Stimulated activated CD8-positive, alpha-beta memory T cell treated with anti-CD3 and anti-CD28 coated beads, Interleukin-2, amount 100 ng/mL, for 48 hours (primary cell): ENCODE results near the gene CCDC24.

ENCODE experiments used
- DNase-seq, 2 donors: peaks; one replicate each; pipeline ENCODE4 v3.0.0-alpha.2; 2020; ENCODE audit warnings: low read depth in 2 of 2

CCDC24 gene

DNA sequence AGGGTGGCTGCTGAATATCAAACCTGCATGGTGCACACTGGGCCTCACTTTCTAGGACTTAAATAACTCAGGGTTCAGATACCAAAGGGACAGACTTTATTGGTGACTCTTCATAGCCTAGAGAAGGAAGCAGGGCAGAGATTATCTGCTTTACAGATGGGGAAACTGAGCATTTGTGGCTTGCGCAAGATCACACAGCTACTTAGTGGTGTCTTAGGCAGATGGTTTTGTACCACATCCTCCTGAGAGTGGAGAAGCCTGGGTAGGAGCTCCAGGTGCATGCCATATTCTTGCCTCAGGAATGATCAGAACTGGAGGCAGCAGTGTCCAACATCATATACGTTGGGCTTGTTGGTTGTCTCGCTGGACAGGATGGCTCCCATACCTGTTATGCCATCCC lies 28.4 kb upstream of the CCDC24 start:
- DNase-seq: no peak

- DNase-seq: no peak
Observed at GRCh38 chr1:43963890-43964289, 27.5 kb upstream of the CCDC24 start.

- no peak for DNase-seq
Observed at GRCh38 chr1:43965316-43965715, 26.1 kb upstream of the CCDC24 start.

DNA sequence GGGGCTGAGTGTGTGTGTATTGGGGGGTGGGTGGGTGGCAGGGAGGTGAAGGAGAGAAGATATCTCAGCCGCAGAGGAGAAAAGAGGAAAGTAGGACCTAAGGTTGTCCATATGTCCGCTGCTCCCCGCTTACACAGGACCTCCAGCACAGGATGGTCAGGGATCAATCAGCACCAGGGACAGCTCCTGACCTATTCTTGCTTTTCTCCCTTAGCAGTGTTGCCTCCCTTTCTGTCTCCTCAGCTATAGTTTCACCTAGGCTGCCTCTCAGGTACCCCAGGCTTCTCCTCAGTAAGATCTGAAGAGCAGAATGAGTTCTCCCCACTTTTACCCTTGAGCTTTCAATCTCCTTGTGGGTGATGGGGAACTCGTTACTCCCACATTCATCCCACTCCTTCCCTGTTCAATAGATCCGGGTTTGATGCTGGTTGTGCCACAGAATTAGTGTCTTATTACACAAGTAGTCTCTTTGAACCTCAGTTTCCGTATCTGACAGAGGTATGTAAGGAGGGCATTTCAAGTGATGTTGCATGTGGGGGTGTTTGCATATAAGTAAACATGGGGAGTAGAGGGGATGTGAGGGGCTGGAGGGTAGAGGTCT lies 23.0 kb upstream of the CCDC24 start:
- DNase-seq: no peak

DNA sequence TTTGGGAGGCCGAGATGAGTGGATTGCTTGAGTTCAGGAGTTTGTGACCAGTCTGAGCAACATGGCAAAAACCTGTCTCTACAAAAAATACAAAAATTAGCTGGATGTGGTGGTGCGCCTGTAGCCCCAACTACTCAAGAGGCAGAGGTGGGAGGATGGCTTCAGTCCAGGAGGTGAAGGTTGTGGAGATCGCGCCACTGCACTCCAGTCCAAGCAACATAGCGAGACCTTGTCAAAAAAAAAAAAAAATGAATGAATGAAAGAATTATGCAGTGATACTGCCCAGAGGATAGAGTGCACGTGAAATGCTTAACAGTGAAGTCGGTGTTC lies 22.0 kb upstream of the CCDC24 start:
- no peak for DNase-seq

DNA sequence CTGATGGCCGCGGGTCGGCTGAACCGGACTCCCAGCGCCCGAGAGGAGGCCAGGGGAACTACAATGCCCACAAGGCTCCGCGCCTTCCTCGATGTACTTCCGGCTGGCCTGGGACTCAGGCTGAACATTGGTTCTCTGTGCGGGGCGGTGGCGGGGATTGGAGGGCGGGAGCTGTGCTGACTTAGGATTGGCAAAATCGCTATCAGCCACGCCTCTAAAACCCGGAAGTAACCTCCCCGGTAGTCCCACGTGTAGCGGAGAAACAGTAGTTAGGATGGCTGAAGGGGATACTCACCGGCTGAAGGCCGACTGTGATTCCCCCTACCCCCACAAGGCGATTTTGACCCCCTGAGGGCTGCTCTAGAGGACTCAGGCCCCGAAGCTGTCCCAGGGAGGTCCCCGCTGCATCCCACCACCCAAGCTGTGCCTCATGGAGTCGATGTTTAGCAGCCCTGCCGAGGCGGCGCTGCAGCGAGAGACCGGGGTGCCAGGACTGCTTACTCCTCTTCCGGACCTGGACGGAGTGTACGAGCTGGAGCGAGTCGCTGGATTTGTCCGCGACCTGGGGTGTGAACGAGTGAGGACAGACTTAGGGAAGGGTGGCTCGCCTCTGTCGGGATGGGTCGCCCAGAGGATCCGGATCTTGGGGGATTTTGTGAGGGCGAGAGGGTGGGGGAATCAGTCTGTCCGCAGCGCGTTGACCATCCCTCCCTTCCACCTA lies 21.5 kb upstream of the CCDC24 start, which contains the start of gene DPH2:
TSS of gene DPH2 (plus strand) at position 265 of the 721 bp plus-strand sequence. CDS start at position 431, 166 bp downstream.
- peak; percentile 89 to 96 for DNase-seq

DNA sequence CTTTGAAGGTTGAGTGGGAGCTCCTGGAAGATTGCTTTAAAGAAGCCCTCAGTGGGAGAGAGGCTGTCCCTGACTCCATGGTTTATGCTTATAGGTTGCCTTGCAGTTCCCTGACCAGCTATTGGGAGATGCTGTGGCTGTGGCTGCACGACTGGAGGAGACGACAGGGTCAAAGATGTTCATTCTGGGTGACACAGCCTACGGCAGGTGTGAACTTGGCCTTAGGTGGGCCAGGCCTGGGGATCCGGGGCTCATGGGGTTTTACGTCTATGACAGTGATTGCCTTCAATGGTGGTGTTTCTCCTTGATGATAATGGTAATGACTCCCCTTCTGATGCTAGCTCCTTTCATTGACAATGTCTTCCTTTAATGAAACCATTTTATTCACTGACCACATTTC lies 20.9 kb upstream of the CCDC24 start:
- no peak for DNase-seq

DNA sequence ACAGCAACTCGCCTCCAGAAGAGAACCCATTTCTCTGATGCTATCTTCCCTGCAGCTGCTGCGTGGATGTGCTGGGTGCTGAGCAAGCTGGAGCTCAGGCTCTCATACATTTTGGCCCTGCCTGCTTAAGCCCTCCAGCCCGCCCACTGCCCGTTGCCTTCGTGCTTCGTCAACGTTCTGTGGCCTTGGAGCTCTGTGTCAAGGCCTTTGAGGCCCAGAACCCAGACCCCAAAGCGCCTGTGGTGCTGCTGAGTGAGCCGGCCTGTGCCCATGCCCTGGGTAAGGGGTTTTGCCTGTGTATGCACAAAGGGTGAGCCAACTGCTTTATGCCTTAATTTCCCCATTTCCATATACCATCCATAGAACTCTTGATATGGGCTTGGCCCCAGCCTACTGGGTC lies 20.5 kb upstream of the CCDC24 start:
- DNase-seq: no peak

- DNase-seq: no peak
Observed at GRCh38 chr1:43971336-43971980, 19.9 kb upstream of the CCDC24 start.

DNA sequence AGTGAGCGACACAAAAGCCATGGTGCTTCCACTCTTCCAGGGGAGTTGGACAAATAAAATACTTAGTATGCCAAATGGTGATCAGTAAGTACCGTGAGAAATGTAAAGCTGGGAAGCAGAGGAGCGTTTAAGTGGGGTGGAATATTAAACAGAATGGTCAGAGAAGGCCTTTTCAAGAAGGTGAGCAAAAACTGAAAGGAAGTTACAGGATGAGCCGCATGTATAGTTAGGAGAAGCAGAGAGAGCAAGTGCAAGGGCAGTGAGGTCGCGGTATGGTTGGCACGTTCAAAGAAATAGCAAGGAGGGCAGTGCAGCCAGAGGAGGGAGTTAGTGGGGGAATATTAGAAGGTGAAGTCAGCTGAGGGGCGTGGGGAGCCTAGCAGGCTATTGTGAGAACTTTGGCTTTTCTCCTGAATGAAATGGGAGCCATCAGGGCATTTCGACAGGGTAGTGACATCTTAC lies 17.4 kb upstream of the CCDC24 start:
- DNase-seq: no peak

DNA sequence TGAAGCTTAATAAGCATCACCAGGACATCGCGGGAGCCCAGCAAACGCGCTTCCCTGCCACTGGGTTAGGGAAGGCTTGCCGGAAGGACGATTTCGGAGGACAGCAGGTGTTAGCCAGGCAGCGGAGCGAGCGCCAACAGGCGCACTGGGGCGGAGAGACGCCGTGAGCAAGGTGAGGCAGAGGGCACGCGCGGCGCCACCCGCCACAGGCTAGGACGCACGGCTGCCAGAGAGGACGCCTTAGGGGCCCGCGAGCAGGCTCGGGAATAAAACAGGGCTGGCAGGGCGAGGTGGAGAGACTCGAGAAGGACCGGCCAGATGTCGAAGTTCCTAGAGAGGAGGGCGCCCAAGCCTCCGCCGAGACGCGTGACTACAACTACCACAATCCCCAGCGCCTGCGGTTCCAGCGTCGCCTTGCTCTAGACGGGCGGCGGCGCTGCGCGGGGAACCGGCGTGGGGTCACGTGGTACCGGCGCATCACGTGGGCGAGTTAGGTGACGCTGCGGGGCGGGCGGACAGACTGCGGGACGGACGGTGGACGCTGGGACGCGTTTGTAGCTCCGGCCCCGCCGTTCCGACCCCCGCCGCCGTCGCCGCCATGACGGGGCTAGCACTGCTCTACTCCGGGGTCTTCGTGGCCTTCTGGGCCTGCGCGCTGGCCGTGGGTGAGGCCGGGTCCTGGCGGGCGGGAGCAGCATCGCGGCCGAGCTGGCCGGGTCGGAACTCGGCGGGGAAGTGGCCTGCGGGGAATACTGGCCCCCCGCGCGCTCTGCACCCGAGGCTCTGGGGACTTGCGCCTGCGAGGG lies 16.8 kb upstream of the CCDC24 start, which contains the start of gene ATP6V0B:
TSS of gene ATP6V0B (plus strand) at position 518 of the 806 bp plus-strand sequence. CDS start at position 599, 81 bp downstream.
- peak; percentile 97 for DNase-seq

DNA sequence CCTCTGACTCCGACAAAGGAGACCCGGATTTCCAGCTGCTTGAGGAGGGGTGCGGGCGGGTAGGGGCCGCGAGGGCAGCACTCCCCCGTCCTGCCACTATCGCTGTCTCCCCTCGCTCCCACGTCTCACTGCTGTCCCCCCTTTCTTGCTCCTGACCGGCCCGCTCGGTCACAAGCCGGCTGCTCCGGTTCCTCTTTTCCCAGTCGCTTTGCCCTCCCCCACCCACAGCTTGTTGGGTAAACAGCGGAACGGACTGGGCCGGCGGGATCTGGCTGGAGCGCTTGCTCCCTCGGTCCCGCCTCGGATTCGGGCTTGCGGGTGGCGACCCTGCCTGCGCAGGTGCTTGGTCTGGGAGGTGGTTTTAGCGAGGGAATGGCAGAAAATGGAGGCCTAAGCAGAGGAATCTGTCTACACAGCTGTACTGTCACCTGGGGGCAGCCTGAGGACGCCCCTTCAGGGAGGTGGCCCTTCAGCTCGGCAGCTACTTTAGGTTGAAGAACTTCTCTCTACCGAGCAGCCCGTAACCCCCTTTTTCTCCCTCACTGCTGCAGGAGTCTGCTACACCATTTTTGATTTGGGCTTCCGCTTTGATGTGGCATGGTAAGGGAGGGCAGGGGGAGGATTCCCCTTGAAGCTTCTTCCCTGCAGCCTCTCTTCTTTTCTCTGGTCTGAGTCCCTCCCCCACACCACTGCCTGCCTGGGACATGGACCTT lies 16.0 kb upstream of the CCDC24 start:
- DNase-seq: no peak

GRCh38 chr1:43976045-43976444 lies 15.4 kb upstream of the CCDC24 start:
- no peak for DNase-seq

DNA sequence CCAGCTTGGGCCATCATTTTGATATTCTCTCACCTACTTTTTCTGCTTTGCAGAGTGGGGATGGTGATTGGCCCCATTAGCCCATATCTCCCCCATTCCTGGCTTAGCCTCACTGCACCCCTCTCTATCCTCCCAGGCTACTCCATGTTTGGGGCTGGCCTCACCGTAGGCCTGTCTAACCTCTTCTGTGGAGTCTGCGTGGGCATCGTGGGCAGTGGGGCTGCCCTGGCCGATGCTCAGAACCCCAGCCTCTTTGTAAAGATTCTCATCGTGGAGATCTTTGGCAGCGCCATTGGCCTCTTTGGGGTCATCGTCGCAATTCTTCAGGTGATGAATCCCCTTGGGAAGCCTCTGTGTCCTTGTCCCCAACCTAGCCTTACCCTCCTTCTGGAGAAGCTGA lies 14.5 kb upstream of the CCDC24 start:
- no peak for DNase-seq

GRCh38 chr1:43977376-43978263 lies 13.8 kb upstream of the CCDC24 start:
- no peak for DNase-seq

GRCh38 chr1:43978264-43978550 lies 13.2 kb upstream of the CCDC24 start:
- no peak for DNase-seq

- DNase-seq: no peak
Observed at GRCh38 chr1:43978551-43979260, 12.7 kb upstream of the CCDC24 start, which contains the start of gene B4GALT2. B4GALT2 (plus strand) TSS chr1:43979210; CDS start chr1:43981161, 1,951 bp downstream.

DNA sequence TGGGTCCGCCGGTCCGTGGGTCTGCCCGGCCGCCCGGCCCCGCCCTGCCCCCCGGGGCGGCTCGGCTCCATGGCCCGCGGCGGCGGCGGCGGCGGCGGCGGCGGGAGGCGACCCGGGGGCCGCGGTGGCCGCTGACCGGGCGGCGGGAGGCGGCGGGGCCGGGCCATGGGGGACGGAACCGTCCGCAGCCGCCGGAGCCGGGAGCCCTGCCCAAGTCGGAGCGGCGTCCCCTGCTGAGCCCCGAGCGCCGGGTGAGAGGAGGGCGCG lies 12.2 kb upstream of the CCDC24 start:
- no peak for DNase-seq

DNA sequence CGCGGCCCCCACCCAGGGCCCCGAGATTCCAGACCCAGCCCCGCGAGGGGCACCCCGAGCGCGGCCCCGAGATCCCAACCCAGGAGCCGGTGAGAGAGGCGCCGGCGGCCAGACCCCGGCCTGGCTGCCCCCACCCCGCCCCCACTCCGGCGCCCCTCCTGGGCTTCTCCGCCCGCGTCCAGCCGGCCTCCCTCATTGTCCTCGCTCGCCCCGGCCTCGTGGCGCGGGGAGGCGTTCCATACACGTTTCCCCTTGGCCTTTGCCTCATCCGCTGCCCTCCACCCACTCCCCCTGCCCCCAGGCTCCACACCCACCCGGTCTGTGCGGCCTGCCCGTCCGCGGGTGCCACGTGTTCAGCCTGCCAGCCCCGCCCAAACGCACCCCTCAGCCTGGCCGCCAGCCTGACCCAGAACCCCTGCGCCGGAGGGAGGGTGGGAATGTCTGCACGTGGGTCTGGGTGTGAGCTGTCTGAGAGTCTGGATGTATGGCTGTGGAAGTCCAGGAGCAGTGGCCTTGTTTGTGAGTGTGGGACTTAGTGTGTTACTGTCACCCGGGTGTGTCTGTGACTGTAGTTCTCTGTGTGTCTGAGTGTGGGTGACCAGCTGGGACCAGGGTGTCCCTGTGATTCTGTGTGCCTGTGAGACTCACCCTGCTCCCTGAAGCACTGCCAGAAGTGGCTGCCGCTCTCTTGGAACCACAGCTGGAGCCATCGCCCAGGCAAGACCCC lies 11.7 kb upstream of the CCDC24 start:
- peak in 1 of 2 donors; percentile 26 for DNase-seq
